Measurements from ENCODE around the gene DPH6. TPM values are rescaled to one million over a fixed set of nuclear protein-coding genes. Genes with fewer than 3 reads are reported as not detected.
"Not testable (repeated sequence)": the region's sequence is repeated elsewhere in the genome, so short reads cannot be mapped to it uniquely, and the experiment has no call there.

The DPH6 gene, protein sequence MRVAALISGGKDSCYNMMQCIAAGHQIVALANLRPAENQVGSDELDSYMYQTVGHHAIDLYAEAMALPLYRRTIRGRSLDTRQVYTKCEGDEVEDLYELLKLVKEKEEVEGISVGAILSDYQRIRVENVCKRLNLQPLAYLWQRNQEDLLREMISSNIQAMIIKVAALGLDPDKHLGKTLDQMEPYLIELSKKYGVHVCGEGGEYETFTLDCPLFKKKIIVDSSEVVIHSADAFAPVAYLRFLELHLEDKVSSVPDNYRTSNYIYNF
- polyA plus RNA-seq, result 10 to 100 TPM in 1 of 2 donors, 1 to 10 TPM in 1; 6.8 to 10.7 TPM

DNA sequence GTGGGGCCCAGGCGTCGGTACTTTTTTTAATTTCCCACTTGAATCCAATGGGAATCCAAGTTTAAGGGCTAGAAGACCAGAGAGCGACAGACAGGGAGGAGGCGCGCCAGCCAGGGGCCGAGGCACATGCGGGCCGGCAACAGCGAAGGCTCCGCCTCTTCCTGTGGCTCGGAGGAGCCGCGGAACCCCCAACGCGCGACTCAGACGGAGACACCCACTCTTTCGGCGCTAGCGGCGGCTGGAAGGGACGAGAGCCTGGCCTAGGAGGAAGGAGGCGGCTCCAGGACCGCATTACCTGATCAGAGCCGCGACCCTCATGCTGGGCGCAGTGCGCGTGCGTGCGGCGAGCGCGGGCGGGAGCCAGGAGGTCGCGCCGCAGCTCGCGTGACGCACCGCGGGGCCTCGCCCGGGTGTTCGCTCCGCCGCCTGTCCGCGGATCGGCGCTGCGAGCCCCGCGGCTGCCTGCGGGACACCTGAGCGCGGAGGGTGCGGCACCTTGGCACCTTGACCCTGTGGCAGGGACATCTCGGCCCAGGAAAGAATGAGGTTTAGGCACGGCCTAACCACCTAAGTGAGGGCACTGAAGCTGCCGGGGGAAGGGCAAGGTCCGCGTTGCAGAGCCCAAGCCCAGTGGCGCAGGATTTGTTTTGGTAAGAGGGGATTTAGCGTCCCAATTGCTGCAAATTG, at the start of gene DPH6:
Gene DPH6, minus strand, starts transcription at position 342 of the 687 bp plus-strand sequence. Its CDS starts 24 bp downstream, at position 318.
- peak within 1 kb of the TSS; percentile 75 to 89 for H3K4me3 ChIP-seq (ENCODE audit: low read depth in 1 of 2, low read length in 2 of 2)
- peak within 1 kb of the TSS; percentile 96 to 99 for H3K27ac ChIP-seq (ENCODE audit: low read depth in 2 of 2, low read length in 1 of 2)
- H3K36me3 ChIP-seq (ENCODE audit: control insufficient read depth in 2 of 2, insufficient read depth in 2 of 2, low read length in 1 of 2), result no peaks in the 10 kb centered on the region
- H3K4me1 ChIP-seq (ENCODE audit: control insufficient read depth in 2 of 2, insufficient read depth in 2 of 2, low read length in 1 of 2), result no peaks in the 10 kb centered on the region
- 0% methylated on average over 61 to 66 of the region's 66 CpGs for WGBS, 2 donors
- no peaks in the 10 kb centered on the region for H3K9me3 ChIP-seq (ENCODE audit: control insufficient read depth in 2 of 2, insufficient read depth in 1 of 2, low read depth in 1 of 2, low read length in 1 of 2)
- H3K27me3 ChIP-seq (ENCODE audit: control insufficient read depth in 1 of 2, insufficient read depth in 2 of 2, low read length in 2 of 2), result no peaks in the 10 kb centered on the region

DNA sequence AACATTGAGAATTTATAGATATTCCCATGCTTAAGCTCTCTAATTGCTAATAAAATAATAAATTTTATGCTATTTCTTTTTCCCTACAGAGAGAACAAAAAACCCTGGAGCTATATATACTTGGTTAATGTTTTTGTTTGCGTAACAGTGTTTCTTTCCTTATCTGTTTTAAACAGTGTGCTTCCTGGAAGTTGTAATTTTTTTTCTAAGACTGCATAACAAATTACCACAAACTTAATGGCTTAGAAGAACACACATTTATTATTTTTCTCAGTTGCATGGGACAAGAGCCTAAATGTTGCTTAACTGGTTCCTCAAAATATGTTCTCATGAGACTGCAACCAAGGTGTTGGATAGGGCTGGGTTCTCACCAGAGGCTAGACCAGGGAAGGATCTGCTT, 49.7 kb upstream of the DPH6 start:
- H3K27ac ChIP-seq (ENCODE audit: low read depth in 2 of 2, low read length in 1 of 2), result no peak overlapping the region
- no peaks in the 10 kb centered on the region for H3K9me3 ChIP-seq (ENCODE audit: control insufficient read depth in 2 of 2, insufficient read depth in 1 of 2, low read depth in 1 of 2, low read length in 1 of 2)
- H3K4me1 ChIP-seq (ENCODE audit: control insufficient read depth in 2 of 2, insufficient read depth in 2 of 2, low read length in 1 of 2), result no peaks in the 10 kb centered on the region
- no peaks in the 10 kb centered on the region for H3K27me3 ChIP-seq (ENCODE audit: control insufficient read depth in 1 of 2, insufficient read depth in 2 of 2, low read length in 2 of 2)
- H3K36me3 ChIP-seq (ENCODE audit: control insufficient read depth in 2 of 2, insufficient read depth in 2 of 2, low read length in 1 of 2), result no peaks in the 10 kb centered on the region
- H3K4me3 ChIP-seq (ENCODE audit: low read depth in 1 of 2, low read length in 2 of 2), result no peak overlapping the region
- 40 to 92% methylated on average over 1 of the region's 1 CpG for WGBS, 2 donors

DNA sequence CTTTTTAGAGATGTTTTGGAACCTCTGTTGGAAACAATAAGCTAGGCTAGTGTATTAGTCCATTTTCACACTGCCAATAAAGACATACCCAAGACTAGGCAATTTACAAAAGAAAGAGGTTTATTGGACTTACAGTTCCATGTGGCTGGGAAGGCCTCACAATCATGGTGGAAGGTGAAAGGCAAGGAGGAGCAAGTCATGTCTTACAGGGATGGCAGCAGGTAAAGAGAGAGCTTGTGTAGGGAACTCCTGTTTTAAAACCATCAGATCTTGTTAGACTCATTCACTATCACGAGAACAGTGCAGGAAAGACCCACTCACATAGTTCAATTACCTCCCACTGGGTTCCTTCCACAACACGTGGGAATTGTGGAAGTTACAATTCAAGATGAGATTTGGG, 46.0 kb upstream of the DPH6 start:
- 72 to 85% methylated on average over 2 of the region's 2 CpGs for WGBS, 2 donors
- not testable (repeated sequence) for H3K4me1 ChIP-seq (ENCODE audit: control insufficient read depth in 2 of 2, insufficient read depth in 2 of 2, low read length in 1 of 2); H3K27me3 ChIP-seq (ENCODE audit: control insufficient read depth in 1 of 2, insufficient read depth in 2 of 2, low read length in 2 of 2)

DNA sequence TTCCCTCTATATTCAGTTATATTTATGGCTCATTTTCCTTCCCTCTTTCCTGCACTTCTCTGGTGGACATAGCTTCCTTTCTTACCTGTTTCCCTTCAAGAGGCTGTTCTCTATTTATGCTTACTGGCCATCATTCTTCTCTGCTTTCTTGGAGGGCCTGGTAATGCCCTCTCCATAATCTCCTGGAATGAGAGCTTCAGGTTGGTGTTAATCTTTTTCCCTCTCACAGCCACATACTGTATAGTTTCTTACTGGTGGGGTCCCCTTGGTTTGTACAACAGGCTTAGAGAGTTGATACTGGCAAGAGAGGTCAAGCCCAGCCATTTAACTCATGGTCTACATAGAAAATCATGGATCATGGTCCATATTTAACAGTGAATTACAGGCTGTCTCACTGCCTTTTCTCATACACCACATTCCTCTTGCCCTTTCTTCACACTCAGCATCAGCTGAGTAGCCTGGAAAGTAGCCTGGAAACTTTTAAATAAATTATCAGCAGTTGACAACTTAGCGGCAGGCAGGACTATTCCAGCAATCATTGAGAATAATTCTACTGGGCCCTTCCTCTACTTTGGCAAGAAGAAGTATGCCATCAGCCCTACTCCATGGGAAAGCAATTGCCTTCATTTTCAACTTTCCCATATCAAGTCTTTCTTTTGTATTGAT, 38.0 kb upstream of the DPH6 start:
- H3K27ac ChIP-seq (ENCODE audit: low read depth in 2 of 2, low read length in 1 of 2), result peak overlapping the region; percentile 4 to 22
- no peaks in the 10 kb centered on the region for H3K36me3 ChIP-seq (ENCODE audit: control insufficient read depth in 2 of 2, insufficient read depth in 2 of 2, low read length in 1 of 2)
- H3K4me3 ChIP-seq (ENCODE audit: low read depth in 1 of 2, low read length in 2 of 2), result no peak overlapping the region
- WGBS, 2 donors, result 50 to 63% methylated on average over 1 of the region's 1 CpG
- H3K27me3 ChIP-seq (ENCODE audit: control insufficient read depth in 1 of 2, insufficient read depth in 2 of 2, low read length in 2 of 2), result no peaks in the 10 kb centered on the region
- H3K4me1 ChIP-seq (ENCODE audit: control insufficient read depth in 2 of 2, insufficient read depth in 2 of 2, low read length in 1 of 2), result no peaks in the 10 kb centered on the region
- no peaks in the 10 kb centered on the region for H3K9me3 ChIP-seq (ENCODE audit: control insufficient read depth in 2 of 2, insufficient read depth in 1 of 2, low read depth in 1 of 2, low read length in 1 of 2)

More for the DNA sequence above, 46.0 kb upstream of the DPH6 start:
- not testable (repeated sequence) for H3K27ac ChIP-seq (ENCODE audit: low read depth in 2 of 2, low read length in 1 of 2); H3K9me3 ChIP-seq (ENCODE audit: control insufficient read depth in 2 of 2, insufficient read depth in 1 of 2, low read depth in 1 of 2, low read length in 1 of 2); H3K4me3 ChIP-seq (ENCODE audit: low read depth in 1 of 2, low read length in 2 of 2); H3K36me3 ChIP-seq (ENCODE audit: control insufficient read depth in 2 of 2, insufficient read depth in 2 of 2, low read length in 1 of 2)

DNA sequence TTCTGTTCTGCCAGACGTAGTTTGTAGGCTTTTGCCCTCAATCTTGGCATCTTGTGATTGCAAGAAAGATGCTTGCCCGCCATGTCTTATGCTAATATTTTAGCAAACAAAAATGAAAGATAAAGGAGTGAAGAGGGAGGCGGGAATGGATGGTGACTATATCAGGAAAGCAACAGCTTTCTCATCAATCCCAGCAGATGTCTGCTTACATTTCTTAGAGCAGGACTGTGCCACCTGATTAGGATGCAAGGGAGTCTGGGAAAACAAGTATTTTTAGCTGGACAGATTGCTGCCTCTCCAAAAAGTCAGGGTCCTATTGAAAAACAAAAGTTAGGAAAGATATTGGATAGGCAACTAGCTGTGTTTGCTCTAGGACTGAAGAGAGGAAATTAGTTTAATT, 34.6 kb upstream of the DPH6 start:
- 81 to 90% methylated on average over 3 of the region's 3 CpGs for WGBS, 2 donors
- Histone ChIP-seq H3K9me3 (ENCODE audit: control insufficient read depth in 2 of 2, insufficient read depth in 1 of 2, low read depth in 1 of 2, low read length in 1 of 2) (no peaks in the 10 kb centered on the region), H3K27ac (ENCODE audit: low read depth in 2 of 2, low read length in 1 of 2) (no peak overlapping the region), H3K36me3 (ENCODE audit: control insufficient read depth in 2 of 2, insufficient read depth in 2 of 2, low read length in 1 of 2) (no peaks in the 10 kb centered on the region), H3K4me3 (ENCODE audit: low read depth in 1 of 2, low read length in 2 of 2) (no peak overlapping the region), H3K4me1 (ENCODE audit: control insufficient read depth in 2 of 2, insufficient read depth in 2 of 2, low read length in 1 of 2) (no peaks in the 10 kb centered on the region), H3K27me3 (ENCODE audit: control insufficient read depth in 1 of 2, insufficient read depth in 2 of 2, low read length in 2 of 2) (no peaks in the 10 kb centered on the region)

DNA sequence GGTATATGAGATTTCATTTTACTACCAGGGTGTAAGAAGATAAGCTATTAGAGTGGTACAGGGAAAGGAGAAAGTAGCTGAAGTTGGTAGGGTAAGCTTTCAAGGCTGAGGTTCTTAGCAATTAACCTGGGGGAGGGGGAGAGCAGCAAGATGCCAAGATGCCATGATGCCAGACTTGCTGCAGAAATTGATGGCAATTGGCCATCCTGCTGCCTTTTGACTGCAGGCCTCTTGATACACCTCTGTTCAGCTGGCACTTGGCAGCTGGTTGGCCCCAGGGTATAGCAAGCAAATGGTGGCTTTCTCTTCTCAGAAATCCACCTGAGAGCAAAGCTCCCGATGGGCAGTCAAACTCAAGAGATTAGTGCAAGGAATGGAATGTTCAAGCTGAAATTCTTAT, 21.4 kb upstream of the DPH6 start:
- 46 to 48% methylated on average over 1 of the region's 1 CpG for WGBS, 2 donors
- no peak overlapping the region for H3K27ac ChIP-seq (ENCODE audit: low read depth in 2 of 2, low read length in 1 of 2)

DNA sequence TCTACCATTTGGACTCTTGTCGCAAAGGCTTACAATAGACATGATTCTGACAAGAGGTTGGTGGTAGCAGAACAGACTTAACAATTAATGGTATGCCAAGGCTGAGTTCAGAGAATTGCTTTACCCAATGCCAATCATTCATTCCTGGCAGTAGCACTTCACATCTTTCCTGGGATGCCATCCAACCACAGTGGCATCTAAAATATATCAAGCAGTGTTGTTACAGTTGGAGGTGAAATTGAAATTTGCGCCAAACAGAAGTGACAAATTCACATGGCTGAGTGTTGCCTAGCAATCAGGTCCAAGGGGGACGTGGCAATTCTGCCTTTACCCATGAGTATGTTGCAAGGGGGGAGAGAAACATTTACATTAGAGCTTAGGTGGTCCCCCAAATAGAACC, 21.0 kb upstream of the DPH6 start:
- 89 to 96% methylated on average over 3 of the region's 3 CpGs for whole genome bisulfite sequencing, 2 donors
- H3K9me3 ChIP-seq (ENCODE audit: control insufficient read depth in 2 of 2, insufficient read depth in 1 of 2, low read depth in 1 of 2, low read length in 1 of 2), result no peaks in the 10 kb centered on the region

More for the DNA sequence above, 21.4 kb upstream of the DPH6 start:
- H3K36me3 ChIP-seq (ENCODE audit: control insufficient read depth in 2 of 2, insufficient read depth in 2 of 2, low read length in 1 of 2), result no peaks in the 10 kb centered on the region
- H3K9me3 ChIP-seq (ENCODE audit: control insufficient read depth in 2 of 2, insufficient read depth in 1 of 2, low read depth in 1 of 2, low read length in 1 of 2), result no peaks in the 10 kb centered on the region
- no peaks in the 10 kb centered on the region for H3K4me1 ChIP-seq (ENCODE audit: control insufficient read depth in 2 of 2, insufficient read depth in 2 of 2, low read length in 1 of 2)
- no peaks in the 10 kb centered on the region for H3K27me3 ChIP-seq (ENCODE audit: control insufficient read depth in 1 of 2, insufficient read depth in 2 of 2, low read length in 2 of 2)
- H3K4me3 ChIP-seq (ENCODE audit: low read depth in 1 of 2, low read length in 2 of 2), result no peak overlapping the region

DNA sequence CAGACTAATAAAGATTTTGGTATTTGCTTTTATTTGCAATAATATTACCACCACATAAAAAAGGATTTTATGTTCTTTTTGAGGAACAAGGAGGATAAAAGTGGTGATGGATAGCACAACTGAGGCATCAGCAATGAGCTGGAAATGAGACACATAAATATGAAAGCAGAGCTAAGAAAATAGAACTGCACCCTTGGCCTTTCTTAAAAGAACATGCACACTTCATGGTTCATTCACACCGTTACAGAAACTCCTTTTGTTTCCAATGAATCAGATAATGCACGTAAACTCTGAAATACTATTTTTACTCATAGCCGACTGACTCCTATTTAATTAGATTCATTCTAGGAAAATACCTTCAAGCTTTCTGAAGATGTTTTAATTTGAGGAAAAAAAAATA, 19.9 kb upstream of the DPH6 start:
- H3K9me3 ChIP-seq (ENCODE audit: control insufficient read depth in 2 of 2, insufficient read depth in 1 of 2, low read depth in 1 of 2, low read length in 1 of 2), result no peaks in the 10 kb centered on the region
- WGBS, 2 donors, result 66 to 72% methylated on average over 3 of the region's 3 CpGs
- no peak overlapping the region for H3K4me3 ChIP-seq (ENCODE audit: low read depth in 1 of 2, low read length in 2 of 2)
- no peak overlapping the region for H3K27ac ChIP-seq (ENCODE audit: low read depth in 2 of 2, low read length in 1 of 2)
- no peaks in the 10 kb centered on the region for H3K36me3 ChIP-seq (ENCODE audit: control insufficient read depth in 2 of 2, insufficient read depth in 2 of 2, low read length in 1 of 2)
- H3K4me1 ChIP-seq (ENCODE audit: control insufficient read depth in 2 of 2, insufficient read depth in 2 of 2, low read length in 1 of 2), result no peaks in the 10 kb centered on the region
- H3K27me3 ChIP-seq (ENCODE audit: control insufficient read depth in 1 of 2, insufficient read depth in 2 of 2, low read length in 2 of 2), result no peaks in the 10 kb centered on the region

More for the DNA sequence above, 21.0 kb upstream of the DPH6 start:
- Histone ChIP-seq H3K36me3 (ENCODE audit: control insufficient read depth in 2 of 2, insufficient read depth in 2 of 2, low read length in 1 of 2) (no peaks in the 10 kb centered on the region), H3K27me3 (ENCODE audit: control insufficient read depth in 1 of 2, insufficient read depth in 2 of 2, low read length in 2 of 2) (no peaks in the 10 kb centered on the region), H3K4me1 (ENCODE audit: control insufficient read depth in 2 of 2, insufficient read depth in 2 of 2, low read length in 1 of 2) (no peaks in the 10 kb centered on the region), H3K4me3 (ENCODE audit: low read depth in 1 of 2, low read length in 2 of 2) (no peak overlapping the region), H3K27ac (ENCODE audit: low read depth in 2 of 2, low read length in 1 of 2) (peak overlapping the region in 1 of 2 donors; percentile 22)

DNA sequence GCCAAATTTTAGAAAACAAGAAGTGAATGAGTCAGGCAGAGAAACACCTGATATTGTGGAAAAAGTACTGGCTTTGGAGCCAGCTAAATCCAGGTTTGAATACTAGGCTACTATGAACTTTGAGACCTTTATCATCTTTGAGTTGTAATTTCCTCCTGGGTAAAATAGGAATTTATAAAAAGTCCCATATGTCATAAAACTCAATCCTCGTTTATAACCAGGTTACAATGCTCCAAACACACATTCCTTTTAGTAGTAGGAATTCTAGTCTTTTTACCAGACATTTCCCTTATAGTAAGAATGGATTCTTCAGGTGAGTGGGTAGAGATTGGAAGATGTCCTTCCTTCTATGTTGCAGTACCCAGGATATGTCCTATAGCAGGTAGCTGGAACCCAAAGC, 16.7 kb upstream of the DPH6 start:
- H3K36me3 ChIP-seq (ENCODE audit: control insufficient read depth in 2 of 2, insufficient read depth in 2 of 2, low read length in 1 of 2), result no peaks in the 10 kb centered on the region
- 68 to 73% methylated on average over 1 of the region's 1 CpG for WGBS, 2 donors
- H3K4me1 ChIP-seq (ENCODE audit: control insufficient read depth in 2 of 2, insufficient read depth in 2 of 2, low read length in 1 of 2), result no peaks in the 10 kb centered on the region
- no peaks in the 10 kb centered on the region for H3K9me3 ChIP-seq (ENCODE audit: control insufficient read depth in 2 of 2, insufficient read depth in 1 of 2, low read depth in 1 of 2, low read length in 1 of 2)
- no peak overlapping the region for H3K4me3 ChIP-seq (ENCODE audit: low read depth in 1 of 2, low read length in 2 of 2)
- H3K27ac ChIP-seq (ENCODE audit: low read depth in 2 of 2, low read length in 1 of 2), result no peak overlapping the region
- no peaks in the 10 kb centered on the region for H3K27me3 ChIP-seq (ENCODE audit: control insufficient read depth in 1 of 2, insufficient read depth in 2 of 2, low read length in 2 of 2)
